SK-N-SH treated with all-trans-retinoic acid at 6 μM for 48 hours (cell line): Measurements from ENCODE around the gene FYN.

Experiments
- PPARA ChIP-seq: fragments of 250-450 bp; sonication (Bioruptor Pico); IDR thresholded peaks from 2 replicates; pipeline ENCODE4 v1.5.0; 2020; ENCODE audit warnings: mild to moderate bottlenecking, borderline replicate concordance
- SNAI2 ChIP-seq: fragments of 250-450 bp; sonication (Bioruptor Pico); IDR thresholded peaks from 2 replicates; pipeline ENCODE4 v1.5.0; 2020; ENCODE audit warnings: mild to moderate bottlenecking, moderate library complexity
- TF ChIP-seq, protein P1 (sequence below): fragments of 250-450 bp; sonication (Bioruptor Pico); IDR thresholded peaks from 2 replicates; pipeline ENCODE4 v1.8.0; 2020; ENCODE audit warnings: mild to moderate bottlenecking, moderate library complexity, borderline replicate concordance

GRCh38 chr6:111716325-111716724 lies 156.9 kb downstream of the FYN start:
- no peak for TF ChIP-seq SNAI2 (CRISPR knock-in tag)
- no peak for TF ChIP-seq PPARA (CRISPR knock-in tag)
- TF ChIP-seq, protein P1, sequence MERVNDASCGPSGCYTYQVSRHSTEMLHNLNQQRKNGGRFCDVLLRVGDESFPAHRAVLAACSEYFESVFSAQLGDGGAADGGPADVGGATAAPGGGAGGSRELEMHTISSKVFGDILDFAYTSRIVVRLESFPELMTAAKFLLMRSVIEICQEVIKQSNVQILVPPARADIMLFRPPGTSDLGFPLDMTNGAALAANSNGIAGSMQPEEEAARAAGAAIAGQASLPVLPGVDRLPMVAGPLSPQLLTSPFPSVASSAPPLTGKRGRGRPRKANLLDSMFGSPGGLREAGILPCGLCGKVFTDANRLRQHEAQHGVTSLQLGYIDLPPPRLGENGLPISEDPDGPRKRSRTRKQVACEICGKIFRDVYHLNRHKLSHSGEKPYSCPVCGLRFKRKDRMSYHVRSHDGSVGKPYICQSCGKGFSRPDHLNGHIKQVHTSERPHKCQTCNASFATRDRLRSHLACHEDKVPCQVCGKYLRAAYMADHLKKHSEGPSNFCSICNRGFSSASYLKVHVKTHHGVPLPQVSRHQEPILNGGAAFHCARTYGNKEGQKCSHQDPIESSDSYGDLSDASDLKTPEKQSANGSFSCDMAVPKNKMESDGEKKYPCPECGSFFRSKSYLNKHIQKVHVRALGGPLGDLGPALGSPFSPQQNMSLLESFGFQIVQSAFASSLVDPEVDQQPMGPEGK = no peak
